Measurements from ENCODE around the gene TNFAIP3.
A peak's percentile ranks its signal among the peaks of the same experiment; 100 is the strongest.

Gene TNFAIP3

DNA sequence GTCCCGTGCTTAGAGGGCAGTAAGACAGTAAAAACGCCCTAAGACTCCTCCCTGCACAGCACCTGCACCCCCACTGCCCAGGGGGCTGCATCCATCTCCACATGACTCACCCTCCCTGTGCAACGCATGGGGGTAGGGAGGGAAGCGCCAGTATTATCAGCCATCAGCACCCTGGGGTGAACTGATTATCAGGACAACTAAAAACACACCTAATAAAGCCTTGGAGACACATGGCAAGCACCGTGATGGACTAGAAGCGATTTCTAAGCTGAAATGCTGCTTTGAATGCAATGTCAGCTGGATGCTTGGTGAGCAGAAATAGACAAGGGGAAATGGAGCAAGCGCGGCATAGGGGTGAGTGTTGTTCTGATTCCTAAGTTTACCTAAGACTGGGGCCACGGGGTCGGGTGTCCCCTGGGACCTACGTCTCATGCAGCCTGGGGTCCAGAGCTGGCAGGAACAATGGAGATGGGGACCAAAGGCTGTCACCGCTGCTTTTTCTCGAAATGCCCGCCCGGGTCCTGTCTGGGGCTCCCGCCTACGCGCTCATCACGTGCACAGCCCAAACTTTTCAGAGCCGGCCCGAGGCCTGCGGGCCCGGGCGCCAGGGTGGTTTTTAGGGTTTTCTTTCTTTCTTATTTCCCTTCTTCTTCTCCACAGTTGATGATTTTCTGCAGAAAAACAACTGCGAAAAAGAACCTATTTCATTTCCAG, 702 bp upstream of the TNFAIP3 start:
- DNase-seq = no peak

DNA sequence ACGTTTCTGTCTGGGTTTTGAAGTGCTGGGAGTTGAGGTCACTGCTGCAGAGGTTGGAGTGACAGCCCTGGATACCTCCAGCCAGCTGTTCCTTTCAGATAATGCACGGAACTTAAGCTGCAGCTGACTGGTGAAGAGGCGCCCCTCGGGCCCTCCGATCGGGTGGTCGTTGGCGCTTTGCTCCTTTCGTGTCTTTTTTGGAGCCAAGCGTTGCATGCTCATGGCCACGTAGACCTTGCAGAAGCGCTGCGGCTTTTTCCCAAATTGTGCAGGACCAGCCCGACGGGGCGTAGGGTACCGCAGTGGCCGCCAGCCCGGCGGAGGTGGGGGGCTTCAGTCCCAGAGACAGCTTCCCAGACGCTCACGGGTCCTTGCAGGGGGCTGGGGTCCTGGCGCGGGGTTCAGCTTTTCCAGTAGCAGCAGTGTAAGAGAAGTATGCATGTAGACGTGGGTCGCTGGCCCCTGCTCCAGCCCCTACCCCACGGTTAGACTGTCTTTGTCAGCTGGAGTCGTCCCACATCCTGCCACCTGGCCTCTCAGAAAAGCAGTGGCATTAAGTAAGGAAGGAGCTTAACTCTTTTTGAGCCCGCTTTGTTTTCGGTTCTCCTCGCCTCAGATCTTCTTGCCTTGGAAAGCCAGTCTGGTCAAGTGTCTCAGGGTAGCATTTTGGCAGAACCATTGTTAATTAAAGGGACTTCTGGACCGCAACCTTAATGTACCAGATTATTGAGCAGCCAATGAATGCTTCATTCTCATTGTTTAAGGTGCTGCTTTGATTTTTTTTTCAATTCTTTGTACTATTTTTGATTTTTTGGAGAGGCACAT, 838 bp downstream of the TNFAIP3 start:
- peak; percentile 15 to 31 for DNase-seq

DNA sequence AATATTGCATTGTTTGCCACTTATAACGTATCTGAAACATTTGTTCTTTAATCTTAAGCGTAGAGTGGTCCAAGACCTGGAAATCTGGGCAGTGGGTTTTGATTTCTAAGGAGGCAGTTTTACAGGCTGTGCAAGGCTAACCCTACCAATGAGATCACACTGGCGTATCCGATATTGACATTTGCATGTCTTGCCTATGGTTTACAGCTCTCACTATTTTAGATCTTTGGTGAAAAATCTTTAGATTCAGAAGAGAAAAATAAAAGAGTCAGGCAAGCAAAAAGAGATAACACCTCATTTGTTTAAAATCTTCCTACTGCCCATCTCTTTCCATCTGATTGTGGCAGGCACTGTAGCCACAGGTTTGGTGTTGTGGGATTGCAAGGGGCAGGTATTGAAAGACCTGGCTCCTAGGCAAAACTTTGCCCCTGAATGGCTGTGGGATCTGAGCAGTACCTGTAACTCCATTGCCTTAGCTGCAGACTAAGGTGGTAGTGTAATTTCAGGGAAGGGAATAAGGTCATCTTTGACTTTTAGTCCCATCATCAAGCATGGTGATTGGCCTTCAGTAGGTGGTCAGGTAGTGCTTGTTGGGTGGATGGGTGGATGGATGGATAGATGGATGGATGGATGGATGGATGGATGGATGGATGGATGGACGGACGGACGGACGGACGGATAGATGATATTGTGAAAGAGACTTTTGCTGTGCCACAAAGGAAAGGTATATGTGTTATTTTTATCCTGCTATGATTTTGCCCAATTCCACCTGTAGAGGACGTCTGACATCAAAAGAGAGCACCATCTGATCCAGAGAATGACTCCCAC, 1.9 kb downstream of the TNFAIP3 start:
- no peak for DNase-seq

DNA sequence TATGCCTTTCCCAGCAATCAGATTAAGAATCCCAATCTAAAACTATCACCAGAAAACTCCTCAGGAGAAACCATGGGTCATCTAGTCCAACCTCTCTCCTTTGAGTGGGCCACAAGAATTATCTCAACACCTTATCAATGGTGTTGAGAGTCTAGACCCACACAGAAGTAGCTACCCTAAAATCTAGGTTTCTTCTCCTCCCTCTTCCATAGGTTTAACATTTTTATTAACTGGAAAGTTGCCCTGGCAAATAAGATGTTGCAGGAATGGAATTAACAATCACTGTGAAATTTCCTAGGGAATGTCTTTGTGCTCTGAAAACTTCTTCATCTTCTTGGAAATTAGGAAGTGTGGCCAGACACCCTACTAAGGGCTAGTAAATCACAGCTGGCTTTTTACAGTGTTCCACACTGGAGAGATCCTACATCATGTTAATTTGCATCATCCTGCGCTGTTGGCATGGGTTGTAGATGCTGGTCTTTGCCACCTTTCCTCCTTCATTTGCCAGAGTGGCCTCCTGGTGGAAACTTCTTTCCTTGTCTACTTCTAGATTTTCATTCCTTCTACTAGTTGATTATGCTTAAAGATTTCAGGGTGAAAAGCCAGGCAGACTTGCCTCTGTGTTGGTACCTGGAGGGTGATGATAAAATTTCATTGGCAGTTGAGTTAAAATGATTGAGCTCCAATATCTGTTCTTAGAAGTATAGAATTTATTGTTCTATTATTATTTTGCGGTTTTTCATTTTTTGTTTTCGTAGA, 2.7 kb downstream of the TNFAIP3 start:
- DNase-seq = no peak

DNA sequence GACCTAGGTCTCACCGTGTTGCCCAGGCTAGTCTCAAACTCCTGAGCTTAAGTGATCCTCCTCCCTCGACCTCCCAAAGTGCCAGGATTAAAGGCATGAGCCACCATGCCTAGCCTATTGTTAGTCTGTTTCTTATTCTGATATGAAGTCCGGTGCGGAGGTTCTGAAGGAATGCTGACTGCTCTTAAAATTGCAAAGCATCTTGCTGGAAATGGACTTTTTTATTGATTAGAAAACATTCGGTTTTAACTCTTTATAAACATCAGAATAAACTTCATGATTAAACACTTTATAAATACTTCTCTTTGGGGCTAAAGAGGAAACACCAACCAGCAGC, 3.2 kb downstream of the TNFAIP3 start:
- no peak for DNase-seq

DNA sequence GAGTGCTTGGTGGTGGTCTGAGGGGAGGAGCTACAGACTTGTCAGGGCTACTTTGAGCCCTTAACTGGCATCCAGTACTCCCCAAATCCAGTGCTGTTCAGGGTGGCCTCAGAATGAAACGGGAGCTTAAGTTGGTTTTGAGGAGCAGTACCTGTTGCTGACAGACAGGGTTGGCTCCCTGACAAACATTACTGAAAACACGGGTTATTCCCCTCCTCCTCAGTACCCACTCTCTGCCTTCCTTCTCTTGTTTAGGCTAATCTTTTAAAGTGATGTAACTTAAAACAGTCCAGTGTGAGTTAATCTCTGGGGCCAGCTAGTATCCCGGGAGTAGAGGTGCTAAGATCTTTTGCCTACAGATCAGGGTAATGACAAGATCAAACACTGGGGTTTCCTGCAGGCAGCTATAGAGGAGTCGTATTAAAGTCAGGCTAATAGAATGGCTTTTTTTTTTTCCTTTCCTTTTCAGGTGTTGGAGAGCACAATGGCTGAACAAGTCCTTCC, 3.7 kb downstream of the TNFAIP3 start:
- DNase-seq = no peak

DNA sequence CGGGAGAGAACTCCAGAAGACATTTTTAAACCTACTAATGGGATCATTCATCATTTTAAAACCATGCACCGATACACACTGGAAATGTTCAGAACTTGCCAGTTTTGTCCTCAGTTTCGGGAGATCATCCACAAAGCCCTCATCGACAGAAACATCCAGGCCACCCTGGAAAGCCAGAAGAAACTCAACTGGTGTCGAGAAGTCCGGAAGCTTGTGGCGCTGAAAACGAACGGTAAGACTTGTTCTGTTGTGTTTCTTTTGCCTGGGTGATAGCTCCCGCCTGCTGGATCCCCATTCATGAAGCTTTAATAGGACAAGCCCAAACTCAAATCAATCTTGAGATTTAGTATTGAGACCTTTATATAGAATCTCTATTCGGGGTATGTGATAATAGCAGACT, 4.2 kb downstream of the TNFAIP3 start:
- DNase-seq = no peak

DNA sequence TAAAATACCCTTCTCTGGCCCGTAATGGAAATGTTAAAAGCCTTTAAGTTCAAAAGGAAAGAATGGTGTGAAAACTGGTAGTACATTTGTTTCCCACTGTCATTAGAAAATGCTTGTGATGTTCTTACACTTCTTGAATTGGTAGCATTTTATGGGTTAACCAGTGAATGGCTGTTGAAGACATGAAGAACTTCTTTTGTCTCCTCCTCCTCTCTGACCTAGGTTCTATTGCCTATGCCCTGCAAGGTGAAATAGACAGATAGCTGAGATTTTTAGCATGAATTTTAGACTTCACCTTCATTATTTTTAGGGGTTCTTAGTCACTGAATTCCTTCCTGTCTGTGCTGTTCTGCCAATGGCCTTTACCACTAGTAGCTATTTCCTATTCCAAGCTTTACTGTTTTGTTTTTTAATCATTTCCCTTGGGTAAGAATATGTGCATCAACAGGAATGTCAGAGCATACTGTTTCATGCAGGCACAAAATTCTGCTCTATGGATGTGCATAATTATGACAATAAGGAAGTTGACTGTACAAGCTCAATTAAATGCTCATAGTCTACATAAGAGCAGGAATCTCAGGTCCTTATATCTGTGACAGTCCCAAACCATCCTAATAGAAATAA, 4.9 kb downstream of the TNFAIP3 start:
- no peak for DNase-seq

DNA sequence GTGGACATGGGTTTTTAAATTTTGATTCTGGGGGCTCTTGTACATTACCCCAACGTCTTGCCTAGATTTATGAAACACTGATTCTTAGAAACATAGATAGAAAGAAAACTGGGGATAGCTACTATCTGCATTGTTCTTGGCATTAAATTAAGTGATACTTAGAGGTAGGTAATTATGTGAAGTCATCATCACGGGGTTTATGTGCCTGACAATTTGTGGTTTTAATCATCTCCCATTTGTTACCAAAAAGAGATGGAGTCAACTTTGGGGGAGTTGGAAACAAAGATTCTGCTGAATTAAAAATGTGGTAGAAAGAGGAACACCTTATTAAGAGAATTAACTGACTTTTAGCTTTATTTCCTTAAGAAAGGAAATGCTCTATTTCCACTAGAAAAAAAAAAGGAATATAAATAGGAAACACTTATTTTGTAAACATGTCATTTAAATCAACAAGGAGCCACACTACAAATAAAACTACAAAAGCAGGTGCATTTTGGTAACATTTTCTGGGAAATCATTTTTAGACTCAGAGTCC, 5.6 kb downstream of the TNFAIP3 start:
- DNase-seq = no peak

DNA sequence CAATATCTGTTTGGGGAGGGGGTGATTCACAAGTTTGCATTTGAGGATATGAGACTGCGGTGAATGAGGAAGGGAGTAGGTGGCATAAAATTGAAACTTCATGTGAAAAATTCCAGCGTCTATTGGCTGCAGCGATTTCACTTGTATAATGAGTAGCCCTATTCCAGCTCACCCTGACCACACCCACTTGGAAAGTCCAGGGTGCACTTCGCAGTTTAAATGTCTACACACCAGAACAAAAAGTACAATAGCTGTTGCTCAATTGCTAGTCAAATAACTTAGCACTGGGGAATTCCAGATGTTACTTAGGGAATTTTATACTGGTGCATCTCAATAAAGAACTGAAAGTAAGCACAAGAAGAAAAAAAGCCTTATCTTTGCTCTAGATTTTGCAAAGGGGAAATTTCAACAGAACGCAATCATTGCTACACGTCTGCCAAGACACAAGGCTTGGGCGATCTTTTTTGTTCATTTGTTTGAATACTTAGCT, 6.3 kb downstream of the TNFAIP3 start:
- DNase-seq = no peak

DNA sequence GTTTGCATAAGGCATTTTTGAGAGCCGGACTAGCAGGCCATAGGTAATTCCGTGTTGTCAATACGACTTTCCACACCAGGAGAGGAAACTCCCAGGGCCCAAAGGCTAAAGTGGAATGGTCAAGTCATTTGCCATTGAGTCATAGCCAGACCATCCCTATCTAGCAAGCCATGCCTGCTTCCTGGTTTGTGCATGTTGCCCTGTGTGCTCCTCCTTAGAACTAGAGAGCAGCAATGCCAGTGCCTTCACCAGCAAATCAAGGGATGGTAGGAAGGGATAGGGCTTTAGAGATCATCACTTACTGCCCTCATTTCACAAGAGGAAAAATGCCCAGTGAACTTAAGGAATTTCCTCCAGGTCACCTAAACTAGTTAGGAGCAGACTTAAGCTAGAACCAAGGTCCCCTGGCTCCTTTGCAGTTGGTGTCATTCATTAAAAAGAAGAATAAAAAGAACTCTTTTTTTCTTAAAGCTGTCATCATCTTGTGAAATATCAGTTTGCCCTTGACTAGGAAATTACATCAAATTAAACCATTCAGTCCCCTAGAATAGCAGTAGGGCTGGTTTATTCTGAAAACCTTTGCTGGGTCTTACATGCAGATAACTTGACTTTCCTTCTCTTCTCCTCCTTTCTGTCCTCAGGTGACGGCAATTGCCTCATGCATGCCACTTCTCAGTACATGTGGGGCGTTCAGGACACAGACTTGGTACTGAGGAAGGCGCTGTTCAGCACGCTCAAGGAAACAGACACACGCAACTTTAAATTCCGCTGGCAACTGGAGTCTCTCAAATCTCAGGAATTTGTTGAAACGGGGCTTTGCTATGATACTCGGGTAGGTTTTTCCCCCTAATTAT, 7.4 kb downstream of the TNFAIP3 start:
- no peak for DNase-seq

DNA sequence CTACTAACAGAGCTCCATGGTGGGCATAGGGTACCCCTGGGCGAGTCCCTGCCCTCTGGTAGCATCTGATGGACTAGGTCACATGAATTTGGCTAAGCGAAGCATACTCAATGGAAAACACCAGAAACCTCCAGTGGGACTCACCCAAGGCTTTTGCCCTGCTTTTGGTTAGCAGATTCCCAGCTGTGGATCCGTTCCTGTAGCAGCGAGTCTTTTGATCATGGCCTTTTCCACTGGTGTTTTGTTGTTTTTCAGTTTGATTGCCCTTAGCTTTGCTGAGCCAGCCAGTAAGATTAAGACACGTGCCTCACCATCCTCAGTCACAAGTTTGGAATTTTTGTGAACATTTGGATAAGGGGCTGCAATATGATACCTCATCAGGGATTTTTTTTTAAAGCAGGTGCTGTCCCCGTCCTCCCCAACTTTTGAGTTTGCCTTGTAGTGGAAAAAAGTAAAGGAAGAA, 8.0 kb downstream of the TNFAIP3 start:
- DNase-seq = no peak

DNA sequence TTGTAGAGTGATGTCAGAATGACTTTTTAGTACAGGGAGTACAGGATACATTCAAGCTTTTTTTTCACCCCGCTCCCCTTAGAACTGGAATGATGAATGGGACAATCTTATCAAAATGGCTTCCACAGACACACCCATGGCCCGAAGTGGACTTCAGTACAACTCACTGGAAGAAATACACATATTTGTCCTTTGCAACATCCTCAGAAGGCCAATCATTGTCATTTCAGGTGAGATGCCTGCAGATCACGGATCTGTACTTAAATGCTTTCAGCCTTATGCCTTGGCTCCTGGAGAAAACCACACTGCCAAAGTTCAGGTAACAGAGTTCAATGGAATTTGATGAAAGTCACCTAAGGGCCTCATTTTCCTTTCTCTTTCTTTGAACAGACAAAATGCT, 8.5 kb downstream of the TNFAIP3 start:
- DNase-seq = no peak

DNA sequence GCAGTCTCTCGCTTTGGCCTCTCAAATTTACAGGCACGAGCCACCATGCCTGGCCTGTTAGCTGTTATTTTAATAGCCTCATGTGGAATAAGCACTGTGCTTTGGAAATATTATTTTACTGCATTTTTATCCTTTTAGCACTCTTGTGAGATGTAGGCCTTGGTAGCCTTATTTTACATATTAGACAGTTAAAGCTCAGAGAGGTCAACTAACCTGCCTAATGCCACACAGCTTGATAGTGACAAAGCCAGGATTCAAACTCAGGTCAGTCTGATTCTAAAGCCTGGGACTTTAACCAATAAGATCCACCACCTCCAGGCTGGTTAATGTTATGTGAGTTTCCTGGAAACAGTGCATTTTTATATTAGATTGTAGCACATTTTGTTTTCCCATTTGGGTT, 9.5 kb downstream of the TNFAIP3 start:
- no peak for DNase-seq

DNA sequence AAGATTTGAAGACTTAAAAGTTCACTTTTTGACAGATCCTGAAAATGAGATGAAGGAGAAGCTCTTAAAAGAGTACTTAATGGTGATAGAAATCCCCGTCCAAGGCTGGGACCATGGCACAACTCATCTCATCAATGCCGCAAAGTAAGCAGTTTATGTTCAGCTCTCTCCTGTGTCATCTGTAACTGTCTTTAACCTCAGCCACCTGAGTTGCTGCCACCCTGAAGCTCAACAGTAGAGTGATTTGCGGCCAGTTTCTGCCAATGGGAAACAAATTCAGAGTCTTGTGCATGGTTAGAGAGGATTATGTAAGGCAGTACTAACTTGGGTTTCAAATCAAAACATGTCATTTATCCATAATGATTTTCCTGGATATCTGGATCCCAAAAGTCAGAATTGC, 10.1 kb downstream of the TNFAIP3 start:
- no peak for DNase-seq

DNA sequence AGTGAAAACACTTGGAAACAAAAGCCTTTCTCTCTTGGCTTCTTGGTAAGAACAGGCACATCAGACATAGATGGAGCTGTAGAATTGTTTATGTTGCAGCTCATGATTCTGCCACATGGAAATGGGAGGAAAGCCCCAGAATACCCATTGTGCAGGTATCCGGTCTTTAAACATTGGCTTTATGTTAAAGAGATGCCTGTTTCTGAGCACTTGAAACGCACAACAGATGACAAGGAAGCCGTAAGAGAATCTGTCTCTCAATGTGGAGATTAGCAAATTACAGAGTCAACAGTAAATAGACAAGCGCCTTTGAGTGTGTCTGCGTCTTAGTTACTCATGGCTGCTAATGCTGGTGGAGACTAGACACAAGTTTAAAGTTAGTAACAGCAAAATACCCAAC, 10.5 kb downstream of the TNFAIP3 start:
- no peak for DNase-seq

DNA sequence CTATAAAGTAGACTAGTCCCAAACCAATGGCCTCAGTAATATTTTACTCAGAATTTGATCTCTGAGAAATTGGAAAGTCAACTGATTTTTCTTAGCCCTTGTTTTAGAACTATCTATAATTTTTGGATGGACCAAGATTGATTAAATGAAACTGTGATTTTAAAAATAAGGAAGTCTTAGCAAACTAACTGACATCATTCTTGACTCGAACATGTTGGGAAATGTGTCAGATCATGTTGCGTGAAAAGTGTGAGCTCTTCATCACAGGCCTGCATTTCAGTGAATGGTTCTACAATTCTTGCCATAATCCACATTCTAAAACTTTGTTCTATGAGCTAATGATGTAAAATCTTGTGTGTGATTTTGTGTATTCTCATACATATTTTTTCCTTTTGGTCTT, 11.0 kb downstream of the TNFAIP3 start:
- no peak for DNase-seq

DNA sequence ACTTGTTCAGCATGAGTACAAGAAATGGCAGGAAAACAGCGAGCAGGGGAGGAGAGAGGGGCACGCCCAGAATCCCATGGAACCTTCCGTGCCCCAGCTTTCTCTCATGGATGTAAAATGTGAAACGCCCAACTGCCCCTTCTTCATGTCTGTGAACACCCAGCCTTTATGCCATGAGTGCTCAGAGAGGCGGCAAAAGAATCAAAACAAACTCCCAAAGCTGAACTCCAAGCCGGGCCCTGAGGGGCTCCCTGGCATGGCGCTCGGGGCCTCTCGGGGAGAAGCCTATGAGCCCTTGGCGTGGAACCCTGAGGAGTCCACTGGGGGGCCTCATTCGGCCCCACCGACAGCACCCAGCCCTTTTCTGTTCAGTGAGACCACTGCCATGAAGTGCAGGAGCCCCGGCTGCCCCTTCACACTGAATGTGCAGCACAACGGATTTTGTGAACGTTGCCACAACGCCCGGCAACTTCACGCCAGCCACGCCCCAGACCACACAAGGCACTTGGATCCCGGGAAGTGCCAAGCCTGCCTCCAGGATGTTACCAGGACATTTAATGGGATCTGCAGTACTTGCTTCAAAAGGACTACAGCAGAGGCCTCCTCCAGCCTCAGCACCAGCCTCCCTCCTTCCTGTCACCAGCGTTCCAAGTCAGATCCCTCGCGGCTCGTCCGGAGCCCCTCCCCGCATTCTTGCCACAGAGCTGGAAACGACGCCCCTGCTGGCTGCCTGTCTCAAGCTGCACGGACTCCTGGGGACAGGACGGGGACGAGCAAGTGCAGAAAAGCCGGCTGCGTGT, 11.6 kb downstream of the TNFAIP3 start:
- no peak for DNase-seq

DNA sequence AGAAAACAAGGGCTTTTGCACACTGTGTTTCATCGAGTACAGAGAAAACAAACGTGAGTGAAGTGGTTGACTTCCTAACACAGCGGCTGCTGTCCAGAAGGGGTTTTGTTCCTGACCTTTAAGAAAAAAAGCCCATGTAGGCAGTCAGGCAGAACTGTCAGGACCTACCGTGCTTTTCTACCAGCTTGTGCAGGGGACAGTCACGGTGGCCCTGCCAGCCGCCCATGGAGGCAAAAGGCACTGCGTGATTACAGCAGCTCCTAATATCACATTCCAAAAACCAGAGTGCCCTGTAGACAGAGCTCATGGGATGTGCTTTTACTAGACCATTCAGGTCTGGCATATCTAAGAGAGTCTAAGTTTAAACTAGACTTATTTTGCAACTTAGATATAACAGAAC, 12.2 kb downstream of the TNFAIP3 start:
- DNase-seq = no peak

All from Kasumi-1 (cell line).